Activated CD8-positive, alpha-beta T cell treated with anti-CD3 and anti-CD28 coated beads, Interleukin-2, amount 10 ng/mL, durations not matched to agents 7 days and 5 days (primary cell): ENCODE results near the gene FCRL1. TPM values are rescaled to one million over a fixed set of nuclear protein-coding genes. Genes with fewer than 3 reads are reported as not detected.

ENCODE experiments used
- ATAC-seq: fragments of 150-1000 bp; cut with Tn5 transposase; one replicate; pipeline ENCODE4 v1.10.0; 2021; ENCODE audit warnings: moderate library complexity
- CTCF ChIA-PET: fragments of 350-600 bp; sonication (Branson Sonifier 250); formaldehyde crosslinking; loops from one replicate; lab custom pipeline; 2021; ENCODE audit warnings: antibody characterized with exemption; lab: Charles Lee
- POLR2A ChIA-PET: fragments of 350-600 bp; sonication (Branson Sonifier 250); formaldehyde crosslinking; loops from one replicate; lab custom pipeline; 2021; ENCODE audit warnings: antibody characterized with exemption; lab: Charles Lee
- DNase-seq: peaks from one replicate; pipeline ENCODE4 v3.0.0-alpha.2; 2020
- H3K27ac Mint-ChIP-seq: one replicate; pipeline ENCODE4 v1.8.0; 2021; ENCODE audit warnings: mild to moderate bottlenecking, mixed read lengths
- H3K27me3 Mint-ChIP-seq: one replicate; pipeline ENCODE4 v1.8.0; 2021; ENCODE audit warnings: low read depth, mixed read lengths
- H3K36me3 Mint-ChIP-seq: one replicate; pipeline ENCODE4 v1.8.0; 2021; ENCODE audit warnings: low read depth, mixed read lengths
- H3K4me1 Mint-ChIP-seq: one replicate; pipeline ENCODE4 v1.8.0; 2021; ENCODE audit warnings: low read depth, mixed read lengths
- H3K4me3 Mint-ChIP-seq: one replicate; pipeline ENCODE4 v1.8.0; 2021; ENCODE audit warnings: mild to moderate bottlenecking, mixed read lengths
- H3K9me3 Mint-ChIP-seq: one replicate; pipeline ENCODE4 v1.8.0; 2022; ENCODE audit warnings: mixed read lengths; ENCODE audit not compliant: insufficient read depth
- total RNA-seq, 2 experiments: library from RNA; stranded (reverse); gene quantifications; one replicate each; pipeline ENCODE4 v1.2.3, GENCODE V29; 2021

The FCRL1 gene
- total RNA-seq, 2 experiments from 2014 or later = not detected

DNA sequence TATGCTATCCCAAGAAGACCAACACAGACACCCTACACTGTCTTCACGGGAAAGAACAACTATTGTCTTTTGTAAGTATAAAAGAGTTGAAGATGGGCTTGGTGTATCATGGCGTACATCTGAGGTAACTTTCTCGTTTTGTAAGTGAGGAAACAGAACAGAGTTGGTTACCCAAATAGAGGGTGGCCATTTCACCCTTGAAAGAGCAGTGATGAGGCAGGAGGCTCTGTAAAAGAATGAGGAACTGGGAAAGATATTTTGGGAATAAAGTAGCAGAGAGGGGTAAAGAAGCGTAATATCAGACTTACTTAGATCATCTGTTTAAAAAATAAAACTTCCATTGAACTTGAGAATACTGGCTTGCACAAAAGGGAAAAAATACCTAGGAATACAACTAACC is 61.9 kb downstream of the FCRL1 start:
- no peak overlapping the region for H3K27ac Mint-ChIP-seq
- no peaks in the 10 kb centered on the region for H3K27me3 Mint-ChIP-seq
- ATAC-seq (no peak), DNase-seq (no peak)
- H3K36me3 Mint-ChIP-seq = no peaks in the 10 kb centered on the region
- no peak overlapping the region for H3K4me3 Mint-ChIP-seq
- peaks cover 3% of the 10 kb centered on the region for H3K9me3 Mint-ChIP-seq
- CTCF ChIA-PET = no interaction called here
- H3K4me1 Mint-ChIP-seq = no peaks in the 10 kb centered on the region
- POLR2A ChIA-PET = no interaction called here

GRCh38 chr1:157753611-157754010 is 66.3 kb downstream of the FCRL1 start:
- no peak for ATAC-seq
- H3K27me3 Mint-ChIP-seq = no peaks in the 10 kb centered on the region

DNA sequence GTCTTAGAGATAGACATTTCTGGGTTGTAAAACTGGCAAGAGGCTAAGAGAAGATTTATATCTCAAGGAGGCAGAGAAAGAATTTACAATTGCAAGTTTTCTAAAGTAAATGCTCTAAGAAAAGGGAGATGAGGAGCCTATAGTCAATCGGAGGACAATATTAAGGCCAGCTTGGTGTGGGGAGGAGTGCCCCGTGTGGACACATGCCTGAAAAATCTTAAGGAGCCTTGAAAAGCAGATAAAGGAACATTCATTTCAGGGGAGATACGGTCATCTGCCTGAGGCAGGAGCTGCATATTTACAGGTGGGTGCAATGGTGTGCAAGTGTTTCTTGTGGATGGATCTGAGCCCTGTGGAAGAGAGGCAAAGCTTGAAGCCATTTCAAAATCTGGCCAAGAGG is 68.6 kb downstream of the FCRL1 start:
- Mint-ChIP-seq H3K9me3 (no peaks in the 10 kb centered on the region), H3K4me3 (no peak overlapping the region), H3K27me3 (peaks cover 4% of the 10 kb centered on the region), H3K36me3 (no peaks in the 10 kb centered on the region), H3K4me1 (no peaks in the 10 kb centered on the region), H3K27ac (no peak overlapping the region)
- DNase-seq = no peak
- POLR2A ChIA-PET = no interaction called here
- CTCF ChIA-PET = no interaction called here
- ATAC-seq = no peak

More at GRCh38 chr1:157753611-157754010, 66.3 kb downstream of the FCRL1 start:
- no peaks in the 10 kb centered on the region for H3K9me3 Mint-ChIP-seq
- H3K4me1 Mint-ChIP-seq = no peaks in the 10 kb centered on the region
- ChIA-PET CTCF (no interaction called here), POLR2A (no interaction called here)
- no peak for DNase-seq
- no peak overlapping the region for H3K4me3 Mint-ChIP-seq
- no peak overlapping the region for H3K27ac Mint-ChIP-seq
- H3K36me3 Mint-ChIP-seq = no peaks in the 10 kb centered on the region

DNA sequence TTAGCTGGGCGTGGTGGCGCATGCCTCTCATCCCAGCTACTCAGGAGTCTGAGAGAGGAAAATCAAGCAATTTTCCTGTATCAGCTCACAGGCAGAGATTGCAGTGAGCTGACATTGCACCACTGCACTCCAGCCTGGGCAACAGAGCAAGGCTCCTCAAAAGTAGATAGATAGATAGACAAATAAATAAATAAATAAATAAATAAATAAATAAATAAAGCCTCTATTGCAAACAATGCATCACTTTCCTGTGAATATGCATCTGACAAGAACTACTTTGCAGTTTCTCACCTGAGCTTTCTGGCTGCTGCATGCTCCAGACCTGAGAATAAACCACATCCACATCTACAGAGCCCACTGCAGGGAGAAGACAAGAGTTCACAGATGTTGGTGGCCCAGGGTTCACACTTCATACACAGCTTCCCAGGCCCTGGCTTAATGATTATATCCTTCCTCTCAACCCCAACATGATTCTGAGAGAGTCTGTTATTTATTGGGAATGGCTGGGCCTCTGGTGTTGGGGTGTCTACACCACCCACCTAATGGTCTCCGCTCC is 71.6 kb downstream of the FCRL1 start:
- Mint-ChIP-seq H3K4me3 (no peak overlapping the region), H3K36me3 (no peaks in the 10 kb centered on the region), H3K4me1 (no peaks in the 10 kb centered on the region), H3K27me3 (peaks cover 4% of the 10 kb centered on the region), H3K9me3 (no peaks in the 10 kb centered on the region), H3K27ac (no peak overlapping the region)
- ChIA-PET POLR2A (no interaction called here), CTCF (interaction anchor here (1.3 kb wide), 1 partner anchor 168 kb away, joined by 3 read pairs; no protein-coding TSS in a partner anchor)
- no peak for ATAC-seq
- no peak for DNase-seq

Other genes starting within 250 kb of the FCRL1 start
- gene FCRL4, start 222.0 kb downstream of the FCRL1 start, total RNA-seq = not detected
- under 1 TPM; 0.37 to 0.42 TPM for gene FCRL3, start 119.4 kb downstream of the FCRL1 start, total RNA-seq
- gene FCRL2, start 43.0 kb downstream of the FCRL1 start, total RNA-seq = not detected
- gene CD5L, start 21.7 kb upstream of the FCRL1 start, total RNA-seq = not detected
- not detected for gene KIRREL1, start 173.5 kb upstream of the FCRL1 start, total RNA-seq